ENCODE measurements around the gene GSK3B.

GSK3B gene

GRCh38 chr3:120077731-120078130 lies 16.5 kb downstream of the GSK3B start:
- H3K4me3 ChIP-seq (replicated peaks; ENCODE audit: low read depth, low read length), result no peak overlapping the region
- TF ChIP-seq CTCF (IDR thresholded peaks at IDR 0.05; ENCODE audit: low read length, missing control alignments), result no peak
- no peak for DNase-seq (ENCODE audit: low read depth)

DNA sequence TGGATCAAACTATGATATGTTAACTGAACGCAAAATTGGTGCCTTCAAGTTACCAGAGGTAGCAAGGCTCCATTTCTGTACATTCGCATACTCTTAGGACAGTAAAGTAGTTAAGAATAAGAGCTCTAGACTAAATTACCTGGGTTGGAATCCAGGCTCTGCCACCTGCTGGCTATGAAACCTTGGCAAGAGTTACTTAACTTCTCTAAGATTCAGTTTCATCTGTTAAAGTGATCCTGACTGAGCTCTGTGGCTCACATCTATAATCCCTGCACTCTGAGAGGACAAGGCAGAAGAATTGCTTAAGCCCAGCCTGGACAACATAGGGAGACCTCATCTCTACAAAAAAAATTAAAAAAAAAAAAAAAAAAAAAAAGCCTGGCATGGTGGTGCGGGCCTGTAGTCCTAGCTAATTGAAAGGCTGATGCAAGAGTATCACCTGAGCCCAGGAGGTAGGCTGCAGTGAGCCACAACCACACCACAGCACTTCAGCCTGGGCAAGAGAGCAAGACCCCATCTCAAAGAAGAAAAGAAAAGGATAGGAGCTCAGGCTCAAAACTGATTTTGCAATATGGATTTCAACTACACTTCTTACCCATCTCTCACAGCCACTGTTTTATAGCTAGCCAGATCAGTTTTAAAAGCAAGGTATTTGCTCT lies 21.3 kb downstream of the GSK3B start:
- DNase-seq (ENCODE audit: low read depth), result no peak
- no peak overlapping the region for H3K4me3 ChIP-seq (replicated peaks; ENCODE audit: low read depth, low read length)
- TF ChIP-seq CTCF (IDR thresholded peaks at IDR 0.05; ENCODE audit: low read length, missing control alignments), result no peak

GRCh38 chr3:120071259-120071658 lies 23.0 kb downstream of the GSK3B start:
- no peak overlapping the region for H3K4me3 ChIP-seq (replicated peaks; ENCODE audit: low read depth, low read length)
- no peak for DNase-seq (ENCODE audit: low read depth)
- no peak for TF ChIP-seq CTCF (IDR thresholded peaks at IDR 0.05; ENCODE audit: low read length, missing control alignments)

DNA sequence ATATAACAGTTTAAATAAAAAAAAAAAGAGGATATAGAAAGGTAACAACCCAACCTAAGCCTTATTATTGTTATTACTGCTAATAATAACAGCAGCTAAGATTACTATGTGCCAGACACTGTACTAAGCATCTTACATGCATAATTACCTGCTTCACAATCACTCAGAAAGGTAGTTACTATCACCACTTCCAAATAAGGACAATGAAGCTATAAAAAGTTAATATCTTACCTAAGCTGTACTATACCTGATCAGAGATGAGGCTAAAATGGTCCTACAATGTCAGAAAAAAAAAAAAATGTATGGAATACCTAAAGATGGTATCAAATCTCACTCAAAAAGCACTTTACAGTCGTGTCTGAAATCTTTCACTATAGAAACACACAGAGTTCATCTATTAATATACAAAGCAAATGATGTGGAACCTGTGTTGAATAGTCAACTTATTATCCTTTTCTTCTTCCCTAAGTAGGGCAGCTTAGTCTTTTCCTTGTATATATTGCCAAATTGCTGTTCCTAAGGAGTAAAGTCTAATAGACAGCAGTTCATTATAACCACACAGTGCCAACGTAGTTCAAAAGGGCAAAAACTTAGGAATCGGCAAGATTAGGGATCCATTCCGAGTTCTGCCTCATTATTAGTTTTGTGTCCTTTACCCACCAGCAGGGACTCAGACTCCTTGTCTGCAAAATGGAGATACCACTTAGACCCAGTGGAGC lies 23.8 kb downstream of the GSK3B start:
- no peak for DNase-seq (ENCODE audit: low read depth)
- TF ChIP-seq CTCF (IDR thresholded peaks at IDR 0.05; ENCODE audit: low read length, missing control alignments), result no peak
- H3K4me3 ChIP-seq (replicated peaks; ENCODE audit: low read depth, low read length), result no peak overlapping the region

DNA sequence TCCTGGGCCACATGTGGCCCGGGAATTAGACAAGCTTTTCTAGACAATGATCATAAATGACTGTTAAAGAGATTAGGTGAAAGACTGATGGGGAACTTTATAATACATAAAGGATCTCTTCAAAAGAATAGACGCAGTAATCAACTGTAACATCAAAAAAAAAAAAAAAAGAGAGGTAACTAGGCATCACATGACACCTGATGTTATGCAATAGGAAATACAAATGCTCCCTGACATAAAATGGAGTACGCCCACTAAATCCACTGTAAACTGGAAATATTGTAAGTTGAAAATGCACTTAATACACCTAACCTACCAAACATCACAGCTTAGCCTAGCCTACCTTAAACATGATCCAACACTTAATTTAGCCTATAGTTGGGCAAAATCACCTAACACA lies 27.2 kb downstream of the GSK3B start:
- DNase-seq (ENCODE audit: low read depth), result no peak
- TF ChIP-seq CTCF (IDR thresholded peaks at IDR 0.05; ENCODE audit: low read length, missing control alignments), result no peak
- no peak overlapping the region for H3K4me3 ChIP-seq (replicated peaks; ENCODE audit: low read depth, low read length)

DNA sequence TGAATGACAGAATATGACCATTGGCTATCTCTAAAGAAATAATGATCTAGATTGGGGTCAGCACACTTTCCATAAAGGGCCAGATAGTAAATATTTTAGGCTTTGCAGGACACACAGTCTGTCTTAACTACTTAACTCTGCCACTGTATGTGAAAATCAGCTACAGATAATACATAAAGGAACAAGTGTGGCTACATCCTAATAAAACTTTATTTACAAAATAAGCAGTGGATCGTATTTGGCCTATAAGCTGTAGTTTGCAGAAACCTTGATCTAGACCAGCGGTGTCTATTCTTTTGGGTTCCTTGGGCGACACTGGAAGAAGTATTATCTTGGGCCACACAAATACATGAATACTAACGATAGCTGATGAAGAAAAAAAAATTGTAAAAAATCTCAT lies 27.6 kb downstream of the GSK3B start:
- no peak overlapping the region for H3K4me3 ChIP-seq (replicated peaks; ENCODE audit: low read depth, low read length)
- DNase-seq (ENCODE audit: low read depth), result no peak
- no peak for TF ChIP-seq CTCF (IDR thresholded peaks at IDR 0.05; ENCODE audit: low read length, missing control alignments)

- no peak for DNase-seq (ENCODE audit: low read depth)
- no peak overlapping the region for H3K4me3 ChIP-seq (replicated peaks; ENCODE audit: low read depth, low read length)
- TF ChIP-seq CTCF (IDR thresholded peaks at IDR 0.05; ENCODE audit: low read length, missing control alignments), result no peak
Observed at GRCh38 chr3:120064641-120065040, 29.6 kb downstream of the GSK3B start.
